A673 (cell line): ENCODE measurements around the gene RRP7A. TPM values are rescaled to one million over a fixed set of nuclear protein-coding genes. Genes with fewer than 3 reads are reported as not detected.
"Not testable (repeated sequence)": the region's sequence is repeated elsewhere in the genome, so short reads cannot be mapped to it uniquely, and the experiment has no call there.

ENCODE experiments used
- BruUV-seq: library from RNA; stranded (reverse); fragments of 400-500 nt; replicated peaks from 2 replicates; lab custom pipeline; 2021; lab: Mats Ljungman, UMichigan
- CTCF ChIA-PET: fragments of 300-600 bp; sonication (Branson Sonifier 250); formaldehyde crosslinking; loops from one replicate; lab custom pipeline; 2022; ENCODE audit warnings: antibody characterized with exemption; lab: Charles Lee
- POLR2A ChIA-PET: fragments of 300-600 bp; sonication (Branson Sonifier 250); formaldehyde crosslinking; loops from one replicate; lab custom pipeline; 2022; ENCODE audit warnings: antibody characterized with exemption; ENCODE audit not compliant: low non-redundant PET; lab: Charles Lee
- DNase-seq: peaks from one replicate; pipeline ENCODE4 v3.0.0-alpha.2; 2015; ENCODE audit warnings: low spot score
- H3K27ac ChIP-seq: fragments of 200-600 bp; sonication (generic); 2 replicates; pipeline ENCODE4 v1.5.1; 2016; ENCODE audit warnings: mixed run types, low read depth, mild to moderate bottlenecking, mixed read lengths, antibody characterized with exemption, low read length; ENCODE audit not compliant: poor library complexity, severe bottlenecking
- H3K27me3 ChIP-seq: fragments of 200-600 bp; sonication (generic); replicated peaks from 2 replicates; pipeline ENCODE4 v1.6.1; 2017; ENCODE audit warnings: mixed run types, low read depth, mild to moderate bottlenecking, mixed read lengths, antibody characterized with exemption, low read length; ENCODE audit not compliant: insufficient read depth, poor library complexity
- H3K36me3 ChIP-seq: fragments of 200-600 bp; sonication (generic); 2 replicates; pipeline ENCODE4 v1.6.1; 2016; ENCODE audit warnings: mixed run types, mild to moderate bottlenecking, mixed read lengths, antibody characterized with exemption, low read length; ENCODE audit not compliant: insufficient read depth, poor library complexity, severe bottlenecking
- H3K4me1 ChIP-seq: fragments of 200-600 bp; sonication (generic); 2 replicates; pipeline ENCODE4 v1.6.1; 2017; ENCODE audit warnings: mixed run types, mild to moderate bottlenecking, mixed read lengths, antibody characterized with exemption, low read length; ENCODE audit not compliant: insufficient read depth, poor library complexity, severe bottlenecking
- H3K4me3 ChIP-seq: fragments of 200-600 bp; sonication (generic); 2 replicates; pipeline ENCODE4 v1.5.1; 2016; ENCODE audit warnings: low read depth, mixed run types, mild to moderate bottlenecking, mixed read lengths, low read length; ENCODE audit not compliant: poor library complexity, severe bottlenecking
- H3K9me3 ChIP-seq: fragments of 200-600 bp; sonication (generic); 2 replicates; pipeline ENCODE4 v1.6.1; 2016; ENCODE audit warnings: mixed run types, low read depth, mild to moderate bottlenecking, mixed read lengths, antibody characterized with exemption, low read length; ENCODE audit not compliant: poor library complexity, severe bottlenecking
- EZH2 ChIP-seq: fragments of 200-600 bp; sonication (generic); IDR thresholded peaks from 2 replicates; pipeline ENCODE4 v1.6.1; 2017; ENCODE audit warnings: borderline replicate concordance, low read depth, mild to moderate bottlenecking, mixed read lengths, antibody characterized with exemption, low read length; ENCODE audit not compliant: poor library complexity, severe bottlenecking
- intact Hi-C: fragments of 100-400 bp; cut with micrococcal nuclease; formaldehyde crosslinking; loops from one replicate; pipeline ENCODE4 v1.10.0; 2022; ENCODE audit not compliant: unreplicated experiment
- total RNA-seq: library from RNA; stranded (reverse); gene quantifications from 2 replicates; pipeline ENCODE4 v1.2.3, GENCODE V29; 2021
- TF ChIP-seq, protein P1 (sequence below): fragments of 300-800, 200-600 bp; sonication (generic); conservative IDR thresholded peaks from 2 replicates; pipeline ENCODE4 v1.5.1; 2017; ENCODE audit warnings: low read depth, mild to moderate bottlenecking, antibody characterized with exemption, low read length, moderate library complexity, mixed read lengths

The RRP7A gene
- total RNA-seq, 1 experiment from 2014 or later, result 68.5 TPM

DNA sequence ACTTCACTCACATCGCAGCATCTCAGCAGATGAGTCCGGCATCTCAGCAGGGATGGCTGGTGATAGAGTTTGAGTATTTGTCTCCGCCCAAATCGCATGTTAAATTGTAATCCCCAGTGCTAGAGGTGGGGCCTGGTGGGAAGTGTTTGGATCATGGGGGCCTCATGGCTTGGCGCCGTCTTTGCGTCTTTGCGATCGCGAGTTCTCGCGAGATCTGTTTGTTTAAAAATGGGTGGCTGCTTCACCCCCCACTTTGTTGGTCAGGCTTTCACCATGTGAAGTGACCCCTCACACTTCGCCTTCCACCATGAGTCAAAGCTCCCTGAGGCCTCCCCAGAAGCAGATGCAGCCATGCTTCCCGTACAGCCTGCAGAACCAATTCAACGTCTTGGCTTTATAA is 3.0 kb upstream of the RRP7A start:
- Histone ChIP-seq H3K36me3 (no peaks in the 10 kb centered on the region), H3K9me3 (no peaks in the 10 kb centered on the region), H3K4me1 (peaks cover 4% of the 10 kb centered on the region), H3K4me3 (no peak overlapping the region), H3K27me3 (no peaks in the 10 kb centered on the region), H3K27ac (no peak overlapping the region)
- no peak for DNase-seq
- ChIA-PET CTCF (no interaction called here), POLR2A (no interaction called here)
- BruUV-seq, result no TSS peak
- TF ChIP-seq, protein P1, sequence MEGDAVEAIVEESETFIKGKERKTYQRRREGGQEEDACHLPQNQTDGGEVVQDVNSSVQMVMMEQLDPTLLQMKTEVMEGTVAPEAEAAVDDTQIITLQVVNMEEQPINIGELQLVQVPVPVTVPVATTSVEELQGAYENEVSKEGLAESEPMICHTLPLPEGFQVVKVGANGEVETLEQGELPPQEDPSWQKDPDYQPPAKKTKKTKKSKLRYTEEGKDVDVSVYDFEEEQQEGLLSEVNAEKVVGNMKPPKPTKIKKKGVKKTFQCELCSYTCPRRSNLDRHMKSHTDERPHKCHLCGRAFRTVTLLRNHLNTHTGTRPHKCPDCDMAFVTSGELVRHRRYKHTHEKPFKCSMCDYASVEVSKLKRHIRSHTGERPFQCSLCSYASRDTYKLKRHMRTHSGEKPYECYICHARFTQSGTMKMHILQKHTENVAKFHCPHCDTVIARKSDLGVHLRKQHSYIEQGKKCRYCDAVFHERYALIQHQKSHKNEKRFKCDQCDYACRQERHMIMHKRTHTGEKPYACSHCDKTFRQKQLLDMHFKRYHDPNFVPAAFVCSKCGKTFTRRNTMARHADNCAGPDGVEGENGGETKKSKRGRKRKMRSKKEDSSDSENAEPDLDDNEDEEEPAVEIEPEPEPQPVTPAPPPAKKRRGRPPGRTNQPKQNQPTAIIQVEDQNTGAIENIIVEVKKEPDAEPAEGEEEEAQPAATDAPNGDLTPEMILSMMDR, result no peak
- TF ChIP-seq EZH2, result no peak
- intact Hi-C loops, result no loop called here

DNA sequence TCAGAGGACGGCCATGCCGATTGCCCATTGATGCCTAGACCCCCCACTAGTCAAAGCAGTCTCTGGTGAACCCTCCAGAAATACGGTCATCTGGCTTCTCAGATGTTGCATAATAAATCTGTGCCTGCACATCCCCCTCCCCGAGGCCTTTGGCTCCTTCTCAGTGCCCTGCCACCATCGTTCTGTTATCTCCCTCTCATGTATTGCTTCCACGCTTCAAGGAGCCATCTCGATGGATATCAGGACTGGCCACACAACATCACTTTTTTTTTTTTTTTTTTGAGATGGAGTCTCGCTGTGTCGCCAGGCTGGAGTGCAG is 1.6 kb upstream of the RRP7A start:
- CTCF ChIA-PET, result no interaction called here
- no peak for DNase-seq
- Histone ChIP-seq H3K36me3 (peaks cover 12% of the 10 kb centered on the region), H3K27me3 (no peaks in the 10 kb centered on the region), H3K9me3 (no peaks in the 10 kb centered on the region), H3K4me1 (peaks cover 4% of the 10 kb centered on the region), H3K4me3 (no peak overlapping the region), H3K27ac (no peak overlapping the region)
- no TSS peak for BruUV-seq
- intact Hi-C loops, result no loop called here
- no peak for TF ChIP-seq EZH2
- TF ChIP-seq, protein P1, result no peak
- POLR2A ChIA-PET, result no interaction called here

DNA sequence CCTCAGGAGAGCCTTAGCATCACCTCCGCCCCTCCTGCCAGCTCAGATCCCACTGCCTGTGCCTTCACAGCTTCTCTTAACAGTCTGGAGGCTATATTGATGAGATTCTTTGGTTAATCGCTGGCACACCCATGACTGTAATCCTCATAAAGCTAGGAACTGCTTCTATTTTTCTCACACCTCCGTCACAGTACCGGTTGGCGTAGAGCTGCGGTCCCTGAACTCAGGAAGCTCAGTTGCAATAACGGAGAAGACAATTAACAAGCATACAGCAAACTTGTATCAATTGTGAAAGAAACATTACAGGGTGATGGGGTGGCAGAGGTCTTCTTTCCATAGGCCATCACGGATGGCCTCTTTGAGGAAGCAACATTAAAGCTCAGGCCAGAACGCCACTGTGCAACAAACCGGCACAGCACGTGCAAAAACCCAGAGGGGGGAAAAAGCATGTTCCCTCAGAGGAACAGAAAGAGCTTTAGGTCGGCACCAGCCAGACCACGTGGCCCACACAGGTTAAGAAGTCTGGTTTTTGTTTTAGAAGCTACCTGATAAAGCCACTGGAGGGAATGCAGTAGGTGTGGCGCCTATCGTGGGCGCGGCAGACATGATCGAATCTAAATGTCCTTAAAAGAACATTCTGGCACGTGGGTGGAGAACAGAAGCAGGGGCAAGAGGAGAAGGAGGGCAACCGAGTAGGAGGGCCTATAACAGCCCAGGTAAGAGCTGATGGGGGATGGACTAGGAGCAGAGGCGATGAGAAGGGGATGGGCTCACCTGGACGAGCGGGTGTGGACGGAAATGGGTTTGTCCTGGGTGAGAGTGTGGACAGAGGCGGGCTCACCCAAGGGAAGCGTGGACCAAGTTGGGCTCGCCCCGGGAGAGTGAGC is 715 bp downstream of the RRP7A start:
- H3K36me3 ChIP-seq, result peaks cover 25% of the 10 kb centered on the region
- H3K27me3 ChIP-seq, CTCF ChIA-PET, DNase-seq, H3K4me1 ChIP-seq, intact Hi-C loops, BruUV-seq, POLR2A ChIA-PET, H3K9me3 ChIP-seq: not testable (repeated sequence)
- peak overlapping the region; percentile 76 for H3K27ac ChIP-seq
- peak overlapping the region; percentile 71 for H3K4me3 ChIP-seq

DNA sequence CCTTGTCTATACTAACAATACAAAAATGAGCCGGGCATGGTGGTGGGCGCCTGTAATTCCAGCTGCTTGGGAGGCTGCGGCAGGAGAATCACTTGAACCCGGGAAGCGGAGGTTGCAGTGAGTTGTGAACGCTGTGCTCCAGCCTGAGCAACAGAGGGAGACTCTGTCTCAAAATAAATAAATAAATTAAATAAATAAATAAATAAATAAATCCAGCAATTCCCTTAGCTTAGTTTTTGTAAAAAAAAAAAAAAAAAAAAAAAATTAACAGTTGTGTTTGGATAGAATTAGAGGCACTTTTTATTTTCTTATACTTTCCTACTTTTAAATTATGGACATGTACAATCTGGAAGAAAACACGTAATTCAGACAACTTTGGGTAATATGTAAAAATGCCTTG is 2.5 kb downstream of the RRP7A start:
- POLR2A ChIA-PET, DNase-seq, intact Hi-C loops, BruUV-seq, H3K27ac ChIP-seq, H3K27me3 ChIP-seq, H3K4me1 ChIP-seq, CTCF ChIA-PET, H3K9me3 ChIP-seq, H3K4me3 ChIP-seq: not testable (repeated sequence)
- peaks cover 25% of the 10 kb centered on the region for H3K36me3 ChIP-seq
